ENCODE measurements around the gene PLEKHM3.

DNA sequence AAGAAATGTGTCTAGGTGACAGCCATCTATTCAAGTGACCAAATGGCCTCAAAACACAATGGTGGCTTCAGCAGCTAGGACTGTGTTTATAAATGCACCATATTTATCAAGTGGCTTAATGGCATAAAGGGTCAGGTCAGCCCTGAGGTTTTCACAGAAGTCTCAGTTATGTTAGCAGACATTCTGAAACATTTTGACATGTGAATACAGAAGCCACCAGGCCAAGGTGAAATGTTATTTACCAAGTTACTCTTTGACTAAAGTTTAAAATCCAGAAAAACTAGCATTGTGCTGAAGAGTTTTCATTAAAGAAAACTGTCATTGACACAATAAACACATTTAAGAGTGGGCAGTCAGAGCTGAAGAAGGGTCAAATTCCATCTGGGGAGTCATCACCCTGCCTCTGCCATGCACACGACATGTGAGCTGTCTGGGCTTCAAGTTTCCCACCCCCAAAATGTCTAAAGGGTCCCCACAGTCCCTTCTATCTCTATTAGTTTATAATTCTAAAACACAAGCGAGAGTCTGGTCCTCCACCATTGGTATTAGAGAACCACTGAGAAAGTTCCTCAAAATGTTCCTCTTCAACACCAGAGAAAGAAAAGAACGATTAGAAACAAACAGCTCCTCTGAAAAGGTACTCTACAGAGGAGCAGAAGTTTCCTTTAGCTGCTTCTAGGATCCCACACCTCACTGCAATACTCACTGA is 178.1 kb downstream of the PLEKHM3 start:
- TF ChIP-seq, protein P1, sequence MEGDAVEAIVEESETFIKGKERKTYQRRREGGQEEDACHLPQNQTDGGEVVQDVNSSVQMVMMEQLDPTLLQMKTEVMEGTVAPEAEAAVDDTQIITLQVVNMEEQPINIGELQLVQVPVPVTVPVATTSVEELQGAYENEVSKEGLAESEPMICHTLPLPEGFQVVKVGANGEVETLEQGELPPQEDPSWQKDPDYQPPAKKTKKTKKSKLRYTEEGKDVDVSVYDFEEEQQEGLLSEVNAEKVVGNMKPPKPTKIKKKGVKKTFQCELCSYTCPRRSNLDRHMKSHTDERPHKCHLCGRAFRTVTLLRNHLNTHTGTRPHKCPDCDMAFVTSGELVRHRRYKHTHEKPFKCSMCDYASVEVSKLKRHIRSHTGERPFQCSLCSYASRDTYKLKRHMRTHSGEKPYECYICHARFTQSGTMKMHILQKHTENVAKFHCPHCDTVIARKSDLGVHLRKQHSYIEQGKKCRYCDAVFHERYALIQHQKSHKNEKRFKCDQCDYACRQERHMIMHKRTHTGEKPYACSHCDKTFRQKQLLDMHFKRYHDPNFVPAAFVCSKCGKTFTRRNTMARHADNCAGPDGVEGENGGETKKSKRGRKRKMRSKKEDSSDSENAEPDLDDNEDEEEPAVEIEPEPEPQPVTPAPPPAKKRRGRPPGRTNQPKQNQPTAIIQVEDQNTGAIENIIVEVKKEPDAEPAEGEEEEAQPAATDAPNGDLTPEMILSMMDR (IDR thresholded peaks at IDR 0.05): no peak
- TF ChIP-seq POLR2A (IDR thresholded peaks at IDR 0.05) (no peak), POLR2AphosphoS5 (IDR thresholded peaks at IDR 0.05) (no peak)
